GM21360 (cell line): ENCODE results near the gene FARSB.

Source experiments
- ATAC-seq: cut with Tn5 transposase; IDR thresholded peaks from one replicate; pipeline ENCODE4 v1.9.1; 2021; ENCODE audit warnings: mild to moderate bottlenecking, moderate library complexity; ENCODE audit not compliant: unreplicated experiment

The FARSB gene

DNA sequence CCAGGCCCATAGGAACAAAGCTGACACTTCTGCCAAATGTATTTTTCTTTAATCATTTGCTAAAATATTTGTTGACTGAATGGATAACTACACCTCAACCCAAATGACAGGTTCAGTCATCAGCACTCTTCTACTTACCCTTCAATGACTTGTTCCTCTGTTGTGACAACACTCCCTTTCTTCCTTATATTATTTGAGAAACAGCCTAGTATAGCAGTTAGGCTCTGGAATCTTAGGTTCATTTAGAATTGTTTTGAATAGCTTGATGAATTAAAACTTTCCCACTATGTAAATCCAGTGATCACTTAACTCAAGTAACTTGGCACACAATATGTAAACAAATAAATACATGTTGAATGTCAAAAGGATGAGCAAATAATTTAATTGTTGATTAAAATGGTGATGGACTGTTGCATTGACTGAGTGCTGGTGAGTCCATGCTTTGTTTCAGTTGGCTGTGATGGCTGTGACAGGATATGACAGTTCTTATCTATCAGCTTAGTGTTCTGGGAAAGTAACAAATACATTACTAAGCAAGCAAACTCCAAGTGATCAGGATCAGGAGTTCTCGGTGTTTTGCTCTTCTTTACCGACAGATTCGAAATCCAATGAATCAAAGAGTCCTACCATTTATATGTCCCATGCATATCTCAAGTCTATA is 12.7 kb upstream of the FARSB start:
- ATAC-seq: no peak

DNA sequence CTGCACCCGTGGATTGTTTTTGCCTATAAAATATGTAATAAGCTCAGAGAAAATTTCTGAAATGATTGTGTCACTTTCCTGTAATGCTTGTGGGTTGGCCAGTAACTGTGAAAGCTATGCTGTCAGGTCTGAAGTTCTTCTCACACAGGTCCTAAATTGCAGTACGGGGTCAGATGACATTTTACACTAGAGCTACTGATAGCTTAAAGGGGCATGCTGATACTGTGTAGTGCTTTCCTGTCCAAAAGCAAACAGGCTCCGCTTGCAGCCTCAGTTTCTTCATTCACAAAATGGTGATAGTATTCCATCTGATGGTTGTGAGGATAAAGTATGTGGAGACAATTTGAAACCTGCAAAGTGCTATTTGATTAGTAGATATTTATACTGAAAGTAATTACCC is 7.6 kb upstream of the FARSB start:
- ATAC-seq: no peak

- peak; percentile 14 for ATAC-seq
Measured at GRCh38 chr2:222656526-222657446, 894 bp upstream of the FARSB start.

DNA sequence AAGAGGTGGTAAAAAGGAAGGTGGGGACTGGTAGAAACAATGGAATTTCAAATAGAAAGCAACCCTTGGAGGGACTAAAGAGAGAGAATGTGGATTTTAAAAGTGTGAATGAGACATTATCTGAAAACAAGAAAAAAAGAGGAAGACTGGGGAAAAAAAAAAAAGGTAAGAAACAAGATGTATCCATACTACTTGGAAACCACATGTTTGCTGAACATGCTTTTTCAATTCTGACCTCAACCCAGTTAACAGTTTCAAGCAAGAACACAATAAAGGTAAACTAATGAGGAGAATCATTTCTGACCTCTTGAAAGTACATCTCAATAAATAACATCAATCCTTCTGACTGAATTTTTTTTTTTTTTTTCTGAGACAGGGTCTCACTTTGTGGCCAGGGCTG is 2.6 kb downstream of the FARSB start:
- no peak for ATAC-seq

DNA sequence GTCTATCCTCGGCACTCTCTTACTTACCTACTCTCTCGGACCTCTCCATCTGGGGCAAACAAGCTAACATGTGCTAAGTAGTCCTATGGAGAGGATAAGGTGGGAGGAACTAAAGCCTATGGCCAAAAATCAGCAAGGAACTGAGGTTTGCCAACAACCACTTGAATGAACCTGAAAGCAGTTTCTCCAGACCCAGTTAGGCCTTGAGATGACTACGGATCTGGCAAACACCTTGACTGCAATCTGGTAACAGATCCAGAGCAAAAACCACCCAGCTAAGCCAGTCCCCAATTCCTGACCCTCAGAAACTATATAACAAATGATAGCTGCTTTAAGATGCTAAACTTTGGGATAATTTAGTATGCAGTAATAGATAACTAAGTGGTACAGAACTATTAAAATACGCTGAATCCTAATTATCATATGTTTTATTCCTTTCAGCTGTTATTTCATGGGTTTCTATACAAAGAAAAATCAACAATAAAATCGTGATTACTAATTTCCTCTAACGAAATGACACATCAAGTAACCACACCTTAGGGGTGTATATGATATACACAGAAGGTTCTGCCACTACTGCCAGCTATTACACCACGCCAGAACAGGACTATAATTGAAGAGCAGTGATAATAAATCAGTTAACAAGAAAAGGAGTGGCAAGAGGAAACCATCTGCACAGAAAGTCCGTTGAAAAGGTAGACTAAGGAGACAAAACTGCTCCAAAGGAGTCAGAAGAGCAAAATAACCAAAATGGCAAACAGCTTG is 3.2 kb downstream of the FARSB start:
- no peak for ATAC-seq

DNA sequence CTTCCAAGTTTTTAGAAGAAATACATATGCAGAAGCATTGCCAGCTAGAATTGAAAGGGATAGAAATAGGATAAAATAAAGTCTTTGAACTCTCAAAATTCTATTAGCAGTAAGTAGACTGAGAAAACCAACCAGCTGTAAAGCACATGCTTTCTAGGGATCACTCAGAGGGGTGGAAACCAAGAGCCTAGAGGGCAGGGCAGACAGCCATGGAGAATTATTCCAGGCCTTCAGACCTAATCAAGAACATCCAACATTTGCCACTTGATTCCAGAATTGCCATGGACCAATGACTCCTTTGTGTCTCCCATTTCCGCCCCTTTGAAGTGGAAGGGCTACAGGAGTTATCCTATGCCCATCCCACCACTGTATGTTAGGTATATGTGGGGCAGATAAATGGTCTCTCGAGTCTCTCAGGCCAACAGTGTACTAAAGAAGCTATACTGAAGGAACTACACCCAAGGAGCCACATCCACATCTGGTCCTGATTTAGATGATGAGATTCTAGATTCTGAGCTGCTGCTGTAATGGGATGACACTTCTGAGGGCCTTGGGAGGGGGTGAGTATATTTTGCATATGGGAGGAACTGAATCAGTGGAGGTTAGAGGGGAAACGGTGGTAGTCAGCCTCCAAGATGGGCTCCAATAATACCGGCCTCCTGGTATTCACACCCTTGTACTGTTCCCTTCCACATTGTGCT is 4.0 kb downstream of the FARSB start:
- no peak for ATAC-seq

DNA sequence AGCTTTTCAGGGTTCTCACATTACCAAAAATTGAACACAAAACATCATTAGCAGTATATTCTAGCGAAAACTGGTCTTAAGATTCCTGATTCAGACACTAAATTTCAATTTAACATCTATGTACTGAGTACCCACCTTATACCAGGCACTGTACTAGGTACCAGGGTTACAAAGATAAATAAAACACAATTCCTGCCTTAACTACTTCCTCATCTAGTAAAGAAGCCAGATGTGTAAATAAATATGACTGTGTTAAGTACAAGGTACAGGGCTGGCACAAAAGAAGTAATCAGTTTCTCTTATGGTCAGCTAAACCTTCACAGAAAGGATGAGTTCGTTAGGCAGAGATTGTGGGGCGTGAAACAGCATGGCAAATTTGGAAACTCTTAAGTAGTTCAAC is 6.1 kb downstream of the FARSB start:
- no peak for ATAC-seq

- no peak for ATAC-seq
Measured at GRCh38 chr2:222646008-222646407, 9.9 kb downstream of the FARSB start.

DNA sequence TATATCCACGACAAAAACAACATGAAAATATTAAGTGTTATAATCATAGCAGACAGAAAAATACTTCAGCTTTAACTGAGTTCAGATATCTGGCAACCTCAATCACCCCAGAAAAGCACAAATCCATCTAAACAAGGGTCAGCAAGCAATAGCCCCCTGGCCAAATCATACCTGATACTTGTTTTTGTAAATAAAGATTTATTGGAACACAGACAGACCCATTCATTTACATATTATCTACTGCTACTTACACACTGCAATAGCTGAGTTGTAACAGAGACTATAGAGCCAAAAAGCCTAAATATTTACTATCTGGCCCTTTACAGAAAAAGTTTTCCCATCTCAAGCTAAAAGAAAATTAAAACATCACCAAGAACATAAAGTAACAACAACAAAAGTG is 12.8 kb downstream of the FARSB start:
- ATAC-seq: no peak

DNA sequence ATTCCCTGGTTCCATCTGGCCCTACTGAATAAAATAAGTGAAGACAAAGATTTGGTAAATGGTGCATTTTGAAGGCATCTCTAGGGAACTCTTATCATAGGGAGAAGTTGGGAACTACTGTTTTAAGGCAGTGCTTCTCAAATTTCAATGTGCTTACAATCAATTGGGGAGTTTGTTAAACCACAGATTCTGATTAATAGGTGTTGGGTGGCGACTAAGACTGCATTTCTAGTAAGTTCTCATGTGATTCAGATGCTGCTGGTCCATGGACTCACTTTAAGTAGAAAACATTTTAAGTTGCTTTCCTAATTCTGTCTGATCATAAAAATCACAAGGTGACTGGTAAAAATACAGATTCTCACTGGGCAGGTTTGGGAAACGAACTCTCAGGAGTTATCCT is 14.6 kb downstream of the FARSB start:
- no peak for ATAC-seq

DNA sequence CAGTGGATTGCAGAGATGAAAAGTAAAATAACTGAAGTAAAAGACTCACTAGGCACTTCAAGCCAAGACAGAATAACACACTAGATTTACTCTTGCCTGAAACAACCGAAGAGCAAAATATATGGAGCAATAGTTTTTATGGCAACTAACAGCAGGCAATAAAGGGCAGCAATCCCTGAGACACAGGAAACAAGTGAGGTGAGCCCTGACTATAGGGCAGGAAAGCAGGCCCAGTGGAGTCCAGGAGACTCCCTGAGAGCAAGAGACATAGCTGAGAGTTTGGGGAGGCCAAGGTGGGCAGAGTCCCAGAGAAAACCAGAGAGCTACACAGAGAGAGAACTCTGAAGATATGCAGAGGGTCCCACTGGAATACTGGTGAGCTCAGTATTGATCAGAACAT is 18.8 kb downstream of the FARSB start:
- ATAC-seq: no peak

- no peak for ATAC-seq
Measured at GRCh38 chr2:222635295-222635694, 20.6 kb downstream of the FARSB start.

DNA sequence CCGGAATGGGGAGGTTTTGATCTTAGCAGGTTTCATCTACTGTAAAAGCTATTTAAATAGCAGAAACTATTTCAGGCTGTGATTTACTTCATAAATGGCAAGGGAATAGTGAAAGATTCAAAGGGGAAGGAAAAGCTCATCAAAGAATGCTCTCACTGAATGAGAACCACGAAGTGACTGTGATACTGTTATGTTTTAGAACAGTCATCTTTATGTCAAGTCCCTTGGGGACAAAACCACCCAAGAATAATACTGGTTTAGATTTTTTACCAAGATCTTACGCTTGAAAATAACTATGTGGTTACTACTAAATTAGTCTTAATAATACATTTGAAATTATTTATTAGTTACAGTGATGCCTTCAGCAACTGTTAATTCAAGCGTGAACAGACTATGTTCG is 28.1 kb downstream of the FARSB start:
- ATAC-seq: no peak

- ATAC-seq: no peak
Measured at GRCh38 chr2:222623756-222624309, 32.1 kb downstream of the FARSB start.

DNA sequence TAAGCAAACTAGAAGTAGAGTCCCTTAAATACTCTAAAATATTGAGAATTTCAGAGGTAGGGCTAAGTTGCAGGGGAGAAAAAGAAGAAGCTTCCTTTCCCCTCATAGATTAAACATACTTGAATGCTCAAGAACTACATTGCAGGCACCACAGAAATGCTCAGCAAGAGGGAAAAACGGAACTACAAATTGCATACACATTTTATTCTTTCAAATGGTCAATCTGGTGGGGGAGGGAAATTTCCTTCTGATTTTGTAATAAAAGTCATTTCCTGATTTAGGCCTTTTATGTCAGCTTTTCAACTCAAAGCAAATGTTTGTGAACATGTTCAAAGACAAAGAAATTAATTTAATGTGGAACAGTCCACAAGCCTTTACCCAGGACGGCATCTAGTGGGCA is 33.0 kb downstream of the FARSB start:
- ATAC-seq: no peak

GRCh38 chr2:222621893-222622292 is 34.0 kb downstream of the FARSB start:
- ATAC-seq: no peak

DNA sequence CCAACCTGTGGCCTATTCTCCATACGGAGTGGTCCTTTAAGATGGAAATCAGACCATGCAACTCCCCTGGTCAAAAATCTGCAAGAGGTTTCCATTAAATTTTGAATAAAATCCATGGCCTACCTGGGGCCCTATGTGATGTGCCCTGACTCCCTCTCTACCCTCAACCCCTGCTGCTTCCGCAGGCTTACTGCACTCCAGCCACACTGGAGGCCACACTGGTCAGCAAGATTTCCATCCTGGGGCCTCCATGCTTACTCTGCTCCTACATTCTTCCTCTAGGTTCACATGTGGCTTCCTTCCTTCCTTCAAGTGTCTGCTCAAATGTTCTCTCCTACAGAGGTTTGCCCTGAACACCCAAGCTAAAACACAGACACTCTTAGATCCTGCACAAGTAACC is 40.6 kb downstream of the FARSB start:
- ATAC-seq: no peak

DNA sequence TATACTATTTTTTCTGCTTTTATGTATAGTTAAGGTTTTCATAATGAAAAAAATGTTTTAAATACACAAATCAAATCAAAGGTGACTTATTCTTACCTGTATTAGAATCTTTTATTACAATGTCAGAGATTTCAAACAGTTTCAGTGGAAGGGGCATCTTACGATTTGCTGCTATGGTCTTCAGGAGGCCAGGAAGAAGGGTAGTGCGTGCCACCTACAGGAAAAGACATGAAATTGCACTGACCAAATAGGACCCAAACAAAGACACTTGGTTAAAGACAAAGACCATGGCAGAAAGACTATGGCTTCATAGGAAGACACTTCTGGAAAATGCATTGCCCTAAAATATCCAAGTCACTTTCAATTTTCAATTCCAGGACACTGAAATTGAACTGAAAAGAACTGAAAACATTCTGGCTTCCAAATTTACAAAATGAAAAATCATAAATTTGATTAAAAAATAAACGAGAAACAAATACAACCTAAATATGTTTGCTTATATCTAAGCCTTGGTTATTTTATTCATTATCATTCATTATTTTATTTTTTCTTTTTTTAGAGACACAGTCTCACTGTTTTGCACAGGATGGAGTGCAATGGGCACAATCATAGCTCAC is 42.1 kb downstream of the FARSB start:
- peak; percentile 89 for ATAC-seq

DNA sequence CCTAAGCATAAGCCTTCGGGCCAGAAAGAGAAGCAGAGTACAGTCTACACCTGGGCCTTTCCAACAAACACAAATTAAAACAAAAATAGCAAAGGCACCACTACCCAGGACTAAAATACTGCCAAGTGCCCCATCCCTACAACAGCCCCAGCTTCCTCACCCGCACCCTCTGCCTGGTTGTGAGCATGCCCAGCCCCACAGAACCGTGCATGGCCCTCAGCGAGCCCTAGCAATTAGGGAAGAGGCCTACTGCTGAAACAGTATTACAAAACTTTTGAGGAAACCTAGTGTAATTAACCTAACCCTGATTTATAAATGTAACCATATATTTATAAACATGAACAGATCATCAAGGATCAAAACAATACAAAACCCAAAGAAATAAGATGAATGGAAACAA is 44.2 kb downstream of the FARSB start:
- ATAC-seq: no peak

- no peak for ATAC-seq
Measured at GRCh38 chr2:222610746-222611145, 45.1 kb downstream of the FARSB start.
